Placental pericyte (primary cell): ENCODE measurements around the gene IL15RA. TPM values are rescaled to one million over a fixed set of nuclear protein-coding genes. Genes with fewer than 3 reads are reported as not detected.

Experiments used
- small RNA-seq: library from RNA; depleted of rRNA; stranded (forward); fragments of <200 nt; gene quantifications from one replicate; pipeline ENCODE3, GENCODE V24; 2012; ENCODE audit warnings: low replicate concordance
- total RNA-seq: library from RNA; depleted of rRNA; stranded (reverse); fragments of >200 nt; gene quantifications from 2 replicates; pipeline ENCODE4 v1.2.3, GENCODE V29; 2012

The IL15RA gene
- 10.7 and 11.2 TPM in 2 replicates for total RNA-seq

DNA sequence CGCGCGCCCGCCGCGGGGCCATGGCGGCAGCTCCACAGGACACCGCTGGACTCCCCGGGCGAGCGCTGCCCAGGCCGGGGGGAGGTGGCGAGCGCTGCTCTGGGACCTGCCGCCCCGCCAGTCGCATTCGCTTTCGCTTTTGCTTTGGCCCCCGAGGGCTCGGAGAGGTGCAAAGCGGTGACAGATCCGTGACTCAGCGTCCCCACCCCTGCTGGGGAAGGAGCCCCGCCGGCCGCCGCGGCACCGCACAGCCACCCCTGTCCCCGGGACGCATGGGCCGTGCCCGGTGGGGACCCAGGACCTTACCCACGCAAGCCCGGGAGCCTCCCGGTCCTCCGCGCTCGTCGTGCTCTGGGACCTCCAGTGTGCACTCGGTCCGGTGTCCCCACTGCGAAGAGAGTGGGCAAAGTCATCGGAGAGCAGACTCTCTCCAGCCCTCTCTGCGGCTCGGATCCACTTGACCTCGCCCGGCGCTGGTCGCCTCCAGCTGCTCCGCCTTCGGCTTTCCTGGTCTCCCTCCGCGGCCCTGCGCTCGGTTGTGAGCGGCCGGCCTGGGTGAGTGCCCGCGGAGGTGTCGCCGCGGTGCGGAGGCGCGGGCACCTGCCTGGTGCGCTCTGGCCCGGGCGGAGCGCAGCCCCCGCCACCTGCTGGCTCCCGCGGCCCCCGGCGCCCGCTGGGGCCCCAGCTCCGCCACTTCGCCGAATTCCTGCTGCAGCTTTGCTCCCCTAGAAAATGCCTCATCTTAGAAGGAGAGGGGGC lies at the start of gene IL15RA:
TSS of gene IL15RA (minus strand) at position 73 of the 759 bp plus-strand sequence. CDS start at position 22, 51 bp downstream.

Small RNAs within 50 kb of the gene (small RNA-seq; reads per million reads assigned to genes)
- gene RF00397 = not detected

Other genes with a start within 250 kb of the IL15RA start
- gene GDI2, start 164.1 kb downstream of the IL15RA start, total RNA-seq = 570 and 590 TPM in 2 replicates
- 4.2 and 8.9 TPM in 2 replicates for gene ANKRD16, start 87.7 kb downstream of the IL15RA start, total RNA-seq
- 75.9 and 109 TPM in 2 replicates for gene FBH1, start 87.3 kb downstream of the IL15RA start, total RNA-seq
- not detected in 2 replicates for gene IL2RA, start 84.8 kb upstream of the IL15RA start, total RNA-seq
- gene RBM17, start 111.5 kb upstream of the IL15RA start, total RNA-seq = 32.6 and 38.8 TPM in 2 replicates
- 14.7 and 68.6 TPM in 2 replicates for gene PFKFB3, start 225.4 kb upstream of the IL15RA start, total RNA-seq